Measurements from ENCODE around the gene CDK6.

The CDK6 gene

GRCh38 chr7:92634924-92635519 lies 201.4 kb downstream of the CDK6 start:
- peak; percentile 52 for DNase-seq (ENCODE audit: low read depth)
- H3K4me3 ChIP-seq (ENCODE audit: low read depth, low read length) = no peak overlapping the region
- no peak for TF ChIP-seq CTCF (IDR thresholded peaks at IDR 0.05; ENCODE audit: low read depth, low read length, missing control alignments)

DNA sequence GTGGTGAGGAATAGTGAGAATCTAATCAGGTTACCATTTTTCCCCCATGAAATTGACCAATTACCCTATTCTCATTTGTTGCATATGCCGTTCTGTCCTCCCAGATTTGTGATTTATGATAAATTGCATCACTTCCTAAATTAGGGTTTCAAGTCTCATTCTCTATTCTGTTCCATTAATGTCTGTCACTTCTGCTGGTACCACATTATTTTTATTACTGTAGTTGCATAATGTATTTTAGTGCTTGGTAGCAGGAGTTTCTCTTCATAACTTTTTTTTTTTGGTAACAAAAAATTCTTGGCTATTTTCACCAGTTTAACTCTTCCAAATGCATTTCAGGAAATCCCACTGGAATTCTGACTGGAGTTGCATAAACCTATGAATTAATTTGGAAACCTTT lies 202.2 kb downstream of the CDK6 start:
- H3K4me3 ChIP-seq (ENCODE audit: low read depth, low read length) = no peak overlapping the region
- no peak for DNase-seq (ENCODE audit: low read depth)

DNA sequence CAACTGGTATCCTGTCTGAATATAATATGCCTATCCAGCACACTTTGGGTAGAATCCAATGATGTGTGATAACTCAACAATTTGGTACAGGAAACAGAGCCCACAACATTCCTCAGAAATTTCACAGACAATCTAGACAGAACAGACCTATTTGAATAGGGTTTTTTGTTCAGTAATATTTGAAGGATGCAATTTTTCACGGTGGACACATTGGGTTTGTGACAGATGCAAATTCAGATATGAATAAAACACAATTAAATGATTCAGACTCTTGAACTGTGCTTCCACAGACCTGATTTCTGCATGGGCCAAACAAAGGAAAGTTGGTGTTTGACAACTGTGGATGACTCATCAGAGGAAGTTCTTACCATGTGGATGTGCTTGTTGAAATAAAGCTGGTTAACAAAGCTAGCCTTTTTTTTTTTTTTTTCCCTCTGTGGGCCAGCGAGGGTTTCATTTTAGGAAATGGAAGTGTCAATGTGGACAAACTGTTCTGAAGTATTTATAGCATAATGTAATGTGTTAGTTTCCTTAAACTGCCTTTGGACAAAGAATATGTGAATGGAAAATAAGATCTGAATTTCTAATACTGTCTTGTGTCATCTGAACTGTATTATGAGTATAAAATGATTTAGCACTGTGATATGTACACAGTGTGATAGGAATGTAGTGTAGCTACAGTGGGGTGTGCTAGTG lies 203.0 kb downstream of the CDK6 start:
- TF ChIP-seq CTCF (IDR thresholded peaks at IDR 0.05; ENCODE audit: low read depth, low read length, missing control alignments) = no peak
- no peak overlapping the region for H3K4me3 ChIP-seq (ENCODE audit: low read depth, low read length)
- no peak for DNase-seq (ENCODE audit: low read depth)

More for the DNA sequence above, 202.2 kb downstream of the CDK6 start:
- no peak for TF ChIP-seq CTCF (IDR thresholded peaks at IDR 0.05; ENCODE audit: low read depth, low read length, missing control alignments)

- no peak for TF ChIP-seq CTCF (IDR thresholded peaks at IDR 0.05; ENCODE audit: low read depth, low read length, missing control alignments)
- no peak for DNase-seq (ENCODE audit: low read depth)
- H3K4me3 ChIP-seq (ENCODE audit: low read depth, low read length) = no peak overlapping the region
Measured at GRCh38 chr7:92632791-92633190, 203.6 kb downstream of the CDK6 start.

- H3K4me3 ChIP-seq (ENCODE audit: low read depth, low read length) = no peak overlapping the region; the same call in 1 of the 2 replicates
- no peak for DNase-seq (ENCODE audit: low read depth)
- no peak for TF ChIP-seq CTCF (IDR thresholded peaks at IDR 0.05; ENCODE audit: low read depth, low read length, missing control alignments)
Measured at GRCh38 chr7:92631850-92632487, 204.4 kb downstream of the CDK6 start.

DNA sequence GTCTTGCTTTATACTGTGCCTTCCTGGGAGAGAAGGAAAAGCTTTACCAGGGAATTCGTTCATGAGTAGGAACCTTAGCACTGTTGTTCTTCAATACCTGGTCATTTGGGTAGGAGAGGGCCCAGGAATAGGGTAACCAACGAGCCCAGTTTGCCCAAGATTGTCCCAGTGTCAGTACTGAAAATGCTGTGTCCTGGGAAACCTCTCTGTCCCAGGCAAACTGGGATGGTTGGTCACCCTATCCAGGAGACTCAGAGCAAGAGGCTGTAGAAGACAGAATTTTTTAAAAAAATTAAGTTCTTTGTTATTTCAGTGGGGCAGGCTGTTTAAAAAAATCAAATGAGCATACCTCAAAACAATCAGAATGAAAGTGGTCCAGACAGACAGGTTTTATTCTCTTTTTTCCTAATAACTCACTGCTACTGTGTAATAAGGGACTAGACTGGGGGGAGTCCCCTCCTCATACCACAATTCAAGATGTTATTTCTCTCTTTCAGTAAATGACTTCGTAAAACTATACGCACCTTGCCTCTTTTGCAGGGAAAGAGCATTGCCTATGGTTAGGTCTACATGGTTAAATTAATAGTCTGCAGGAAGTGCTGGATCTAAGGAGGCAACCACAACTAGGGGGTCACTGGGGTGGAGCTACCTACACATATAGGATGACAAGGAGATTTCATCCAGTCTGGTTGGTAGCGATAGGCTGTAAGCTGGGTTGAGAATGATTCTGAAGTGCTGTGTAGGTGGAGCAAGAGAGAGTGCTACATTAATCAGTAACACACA lies 205.1 kb downstream of the CDK6 start:
- TF ChIP-seq CTCF (IDR thresholded peaks at IDR 0.05; ENCODE audit: low read depth, low read length, missing control alignments) = no peak
- no peak overlapping the region; the same call in 1 of the 2 replicates for H3K4me3 ChIP-seq (ENCODE audit: low read depth, low read length)
- DNase-seq (ENCODE audit: low read depth) = peak; percentile 46
